ENCODE data around the gene MFAP2.

DNA sequence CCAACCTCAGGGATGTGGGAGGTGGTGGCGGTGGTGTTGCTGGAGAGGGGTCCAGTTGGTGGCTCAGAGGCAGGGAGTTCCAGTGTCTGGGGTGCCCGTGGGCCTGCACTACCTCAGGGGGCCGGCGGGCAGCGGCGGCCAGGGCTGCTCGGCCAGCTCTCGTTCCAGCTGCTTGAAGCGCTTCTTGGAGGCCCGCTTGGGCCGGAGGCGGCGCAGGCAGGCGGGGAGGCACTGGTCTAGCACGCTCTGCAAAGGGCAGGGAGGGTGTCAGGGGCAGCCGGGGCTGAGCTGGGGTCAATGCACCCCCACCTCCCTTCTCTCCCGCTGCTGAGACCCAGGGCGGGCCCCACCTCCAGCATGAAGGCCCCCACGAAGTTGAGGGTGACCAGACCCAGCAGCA is 5.7 kb upstream of the MFAP2 start:
- no peak for TF ChIP-seq EGR1 (IDR thresholded peaks at IDR 0.05)
- no peak for TF ChIP-seq EP300 (IDR thresholded peaks at IDR 0.05; ENCODE audit: borderline replicate concordance)
- TF ChIP-seq CREB1 (IDR thresholded peaks at IDR 0.05; ENCODE audit: low read depth): no peak
- no peak for TF ChIP-seq NFIC (IDR thresholded peaks at IDR 0.05)
- TF ChIP-seq TAF1 (IDR thresholded peaks at IDR 0.05; ENCODE audit: low read depth): no peak
- TF ChIP-seq, protein P1, sequence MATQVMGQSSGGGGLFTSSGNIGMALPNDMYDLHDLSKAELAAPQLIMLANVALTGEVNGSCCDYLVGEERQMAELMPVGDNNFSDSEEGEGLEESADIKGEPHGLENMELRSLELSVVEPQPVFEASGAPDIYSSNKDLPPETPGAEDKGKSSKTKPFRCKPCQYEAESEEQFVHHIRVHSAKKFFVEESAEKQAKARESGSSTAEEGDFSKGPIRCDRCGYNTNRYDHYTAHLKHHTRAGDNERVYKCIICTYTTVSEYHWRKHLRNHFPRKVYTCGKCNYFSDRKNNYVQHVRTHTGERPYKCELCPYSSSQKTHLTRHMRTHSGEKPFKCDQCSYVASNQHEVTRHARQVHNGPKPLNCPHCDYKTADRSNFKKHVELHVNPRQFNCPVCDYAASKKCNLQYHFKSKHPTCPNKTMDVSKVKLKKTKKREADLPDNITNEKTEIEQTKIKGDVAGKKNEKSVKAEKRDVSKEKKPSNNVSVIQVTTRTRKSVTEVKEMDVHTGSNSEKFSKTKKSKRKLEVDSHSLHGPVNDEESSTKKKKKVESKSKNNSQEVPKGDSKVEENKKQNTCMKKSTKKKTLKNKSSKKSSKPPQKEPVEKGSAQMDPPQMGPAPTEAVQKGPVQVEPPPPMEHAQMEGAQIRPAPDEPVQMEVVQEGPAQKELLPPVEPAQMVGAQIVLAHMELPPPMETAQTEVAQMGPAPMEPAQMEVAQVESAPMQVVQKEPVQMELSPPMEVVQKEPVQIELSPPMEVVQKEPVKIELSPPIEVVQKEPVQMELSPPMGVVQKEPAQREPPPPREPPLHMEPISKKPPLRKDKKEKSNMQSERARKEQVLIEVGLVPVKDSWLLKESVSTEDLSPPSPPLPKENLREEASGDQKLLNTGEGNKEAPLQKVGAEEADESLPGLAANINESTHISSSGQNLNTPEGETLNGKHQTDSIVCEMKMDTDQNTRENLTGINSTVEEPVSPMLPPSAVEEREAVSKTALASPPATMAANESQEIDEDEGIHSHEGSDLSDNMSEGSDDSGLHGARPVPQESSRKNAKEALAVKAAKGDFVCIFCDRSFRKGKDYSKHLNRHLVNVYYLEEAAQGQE (IDR thresholded peaks at IDR 0.05; ENCODE audit: low read depth): no peak
- TF ChIP-seq CEBPB (IDR thresholded peaks at IDR 0.05): no peak
- TF ChIP-seq TEAD4 (IDR thresholded peaks at IDR 0.05): no peak
- TF ChIP-seq RAD21 (IDR thresholded peaks at IDR 0.05; ENCODE audit: low read depth): no peak
- TF ChIP-seq, protein P2, sequence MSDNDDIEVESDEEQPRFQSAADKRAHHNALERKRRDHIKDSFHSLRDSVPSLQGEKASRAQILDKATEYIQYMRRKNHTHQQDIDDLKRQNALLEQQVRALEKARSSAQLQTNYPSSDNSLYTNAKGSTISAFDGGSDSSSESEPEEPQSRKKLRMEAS (IDR thresholded peaks at IDR 0.05): no peak
- TF ChIP-seq, protein P3, sequence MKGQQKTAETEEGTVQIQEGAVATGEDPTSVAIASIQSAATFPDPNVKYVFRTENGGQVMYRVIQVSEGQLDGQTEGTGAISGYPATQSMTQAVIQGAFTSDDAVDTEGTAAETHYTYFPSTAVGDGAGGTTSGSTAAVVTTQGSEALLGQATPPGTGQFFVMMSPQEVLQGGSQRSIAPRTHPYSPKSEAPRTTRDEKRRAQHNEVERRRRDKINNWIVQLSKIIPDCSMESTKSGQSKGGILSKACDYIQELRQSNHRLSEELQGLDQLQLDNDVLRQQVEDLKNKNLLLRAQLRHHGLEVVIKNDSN (IDR thresholded peaks at IDR 0.05): no peak
